CD4-positive, alpha-beta T cell treated with Interleukin-21 for 1 hour (primary cell): ENCODE results near the gene ZNG1A.
"Not testable (repeated sequence)": the region's sequence is repeated elsewhere in the genome, so short reads cannot be mapped to it uniquely, and the experiment has no call there.

Experiments used
- DNase-seq: peaks from one replicate; pipeline ENCODE4 v3.0.0-alpha.2; 2020

Gene ZNG1A

GRCh38 chr9:169757-170156, 9.1 kb downstream of the ZNG1A start:
- DNase-seq = not testable (repeated sequence)

GRCh38 chr9:159871-160270, 19.0 kb downstream of the ZNG1A start:
- not testable (repeated sequence) for DNase-seq

DNA sequence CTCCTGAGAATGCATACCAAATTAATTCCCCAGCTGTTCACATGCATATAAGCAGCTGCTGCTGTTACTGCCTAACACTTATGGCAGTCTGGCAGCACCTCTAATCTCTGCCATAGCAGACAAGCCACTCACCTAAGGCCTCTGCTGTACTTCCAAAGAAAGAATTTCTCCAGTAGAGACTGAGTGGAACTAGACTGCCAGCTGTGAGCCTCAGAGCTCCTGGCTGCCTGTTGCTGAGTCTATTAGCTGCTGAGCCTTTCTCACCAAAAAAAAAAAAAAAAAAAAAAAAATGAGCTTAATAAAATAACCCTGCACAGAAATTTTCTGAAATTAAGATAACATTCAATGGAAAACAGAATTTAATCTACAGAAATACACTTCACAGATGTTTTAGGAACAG, 27.7 kb downstream of the ZNG1A start:
- not testable (repeated sequence) for DNase-seq

DNA sequence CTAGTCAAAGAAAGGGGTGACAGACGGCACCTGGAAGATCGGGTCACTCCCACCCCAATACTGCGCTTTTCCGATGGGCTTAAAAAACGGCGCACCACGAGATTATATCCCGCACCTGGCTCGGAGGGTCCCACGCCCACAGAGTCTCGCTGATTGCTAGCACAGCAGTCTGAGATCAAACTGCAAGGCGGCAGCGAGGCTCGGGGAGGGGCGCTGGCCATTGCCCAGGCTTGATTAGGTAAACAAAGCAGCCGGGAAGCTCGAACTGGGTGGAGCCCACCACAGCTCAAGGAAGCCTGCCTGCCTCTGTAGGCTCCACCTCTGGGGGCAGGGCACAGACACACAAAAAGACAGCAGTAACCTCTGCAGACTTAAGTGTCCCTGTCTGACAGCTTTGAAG, 39.0 kb downstream of the ZNG1A start:
- DNase-seq = not testable (repeated sequence)

DNA sequence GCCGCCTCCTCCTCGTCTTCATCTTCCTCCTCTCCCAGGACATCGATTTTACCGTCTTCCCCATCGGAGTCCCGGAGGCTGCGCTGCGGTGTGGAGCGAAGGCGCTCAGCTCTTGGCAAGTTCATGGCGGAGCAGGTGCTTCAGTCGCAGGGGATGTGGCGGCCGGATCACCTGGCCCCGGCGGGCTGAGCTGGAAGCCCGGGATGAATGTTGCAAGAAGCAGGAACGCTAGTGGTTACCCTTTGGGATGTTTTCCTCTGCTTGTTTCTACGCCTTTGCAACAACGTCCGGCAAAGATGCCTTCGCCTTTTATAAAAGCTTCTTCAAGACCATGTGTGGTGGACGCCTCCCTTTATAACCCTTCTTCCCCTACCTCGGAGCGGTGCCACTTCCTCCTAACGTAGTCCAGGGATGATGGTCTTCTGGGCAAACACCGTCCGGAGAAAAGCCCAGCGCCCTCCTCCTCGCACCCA, 60.8 kb downstream of the ZNG1A start, which contains the start of gene FOXD4:
Gene FOXD4 (minus strand): TSS at position 423 of the 473 bp plus-strand sequence. CDS start 298 bp downstream, at position 125.
- DNase-seq = not testable (repeated sequence)

DNA sequence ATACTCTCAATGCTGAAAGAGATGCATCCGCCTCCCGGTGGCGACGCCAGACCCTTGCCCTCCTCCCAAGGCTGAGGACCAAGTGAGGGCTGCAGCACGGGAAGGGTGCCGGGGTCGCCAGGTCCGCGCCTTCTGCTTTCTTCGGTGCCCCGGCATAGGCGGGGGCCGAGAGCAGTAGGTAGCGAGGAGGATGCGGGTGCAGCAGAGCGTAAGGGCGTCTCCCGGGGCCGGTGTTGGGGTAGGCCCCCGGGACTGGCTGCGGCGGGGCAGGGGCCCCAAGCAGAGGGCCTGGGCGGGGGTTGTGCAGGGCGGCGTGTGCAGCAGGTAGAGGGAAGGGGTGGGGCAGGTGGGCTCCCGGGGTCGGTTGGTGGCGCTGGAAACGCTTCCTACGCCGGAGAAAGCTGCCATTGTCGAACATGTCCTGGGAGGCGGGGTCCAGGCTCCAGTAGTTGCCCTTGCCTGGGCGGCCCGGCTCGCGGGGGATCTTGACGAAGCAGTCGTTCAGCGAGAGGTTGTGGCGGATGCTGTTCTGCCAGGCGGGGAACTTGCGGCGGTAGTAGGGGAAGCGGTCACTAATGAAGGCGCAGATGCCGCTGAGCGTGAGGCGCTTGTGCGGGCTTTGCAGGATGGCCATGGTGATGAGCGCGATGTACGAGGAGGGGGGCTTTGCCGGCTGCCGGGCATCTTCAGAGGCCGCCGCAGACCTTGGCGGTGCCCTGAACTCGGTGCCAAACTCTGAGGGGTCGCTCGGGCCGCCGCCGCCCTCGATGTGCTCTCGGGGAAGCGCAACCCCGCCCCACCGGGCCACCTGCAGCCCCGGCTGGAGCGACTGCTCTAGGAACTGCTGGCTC, 61.5 kb downstream of the ZNG1A start:
- peak; percentile 16 for DNase-seq

DNA sequence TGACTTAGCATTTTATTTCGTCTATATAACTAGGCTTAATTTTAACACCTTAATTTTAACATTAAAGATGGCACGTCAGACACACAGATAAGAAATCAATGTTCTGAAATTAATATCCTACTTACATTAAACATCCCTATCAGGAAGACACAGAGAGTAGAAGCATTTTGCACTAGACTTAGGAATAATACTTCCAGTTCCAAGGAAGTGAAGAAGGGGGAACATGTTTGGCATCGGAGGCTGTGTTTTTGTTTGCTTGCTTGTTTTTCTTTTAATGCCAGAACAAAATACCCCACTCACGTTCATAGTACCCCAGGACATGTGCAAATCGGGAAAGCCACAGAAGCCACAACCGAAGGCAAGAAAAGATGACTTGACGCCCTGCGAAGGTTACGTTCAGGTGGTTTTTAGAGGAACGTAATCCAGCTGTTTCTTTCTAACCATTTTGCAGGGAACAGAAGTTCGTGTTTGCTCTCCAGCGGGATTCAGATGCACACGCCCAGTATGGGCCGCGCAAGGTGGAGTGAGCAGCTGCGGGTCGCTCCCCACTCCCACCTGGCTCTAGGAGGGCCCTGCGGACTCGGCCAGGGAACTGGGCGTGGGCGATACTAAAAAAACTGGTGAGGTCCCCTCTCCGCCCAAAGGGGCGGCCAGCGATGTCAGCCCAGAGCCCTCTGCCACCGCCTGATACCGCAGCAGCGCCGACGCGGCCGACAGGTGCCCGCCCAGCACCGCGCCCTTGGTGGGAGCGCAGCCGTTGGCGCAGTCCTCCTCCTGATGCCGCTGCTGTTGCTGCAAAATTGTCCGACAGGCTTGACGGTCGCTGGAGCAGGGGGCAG, 62.4 kb downstream of the ZNG1A start:
- peak; percentile 7 for DNase-seq

DNA sequence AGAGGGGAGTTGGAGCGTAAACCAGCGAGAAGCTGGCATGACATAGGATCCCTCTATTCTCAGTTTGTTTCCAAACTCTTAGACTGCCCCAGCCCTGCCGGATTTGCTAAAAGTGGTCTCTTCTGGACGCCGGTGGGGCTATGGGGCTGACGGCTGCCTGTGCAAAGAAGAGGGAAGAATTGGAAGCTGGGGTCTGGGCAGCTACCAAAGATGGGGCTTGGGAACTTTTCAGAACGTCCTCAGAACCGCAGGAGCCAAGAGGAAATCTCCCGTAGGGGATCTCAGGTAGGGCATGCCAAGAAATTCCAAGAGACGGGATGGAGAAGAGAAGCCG, 63.8 kb downstream of the ZNG1A start:
- DNase-seq = not testable (repeated sequence)

DNA sequence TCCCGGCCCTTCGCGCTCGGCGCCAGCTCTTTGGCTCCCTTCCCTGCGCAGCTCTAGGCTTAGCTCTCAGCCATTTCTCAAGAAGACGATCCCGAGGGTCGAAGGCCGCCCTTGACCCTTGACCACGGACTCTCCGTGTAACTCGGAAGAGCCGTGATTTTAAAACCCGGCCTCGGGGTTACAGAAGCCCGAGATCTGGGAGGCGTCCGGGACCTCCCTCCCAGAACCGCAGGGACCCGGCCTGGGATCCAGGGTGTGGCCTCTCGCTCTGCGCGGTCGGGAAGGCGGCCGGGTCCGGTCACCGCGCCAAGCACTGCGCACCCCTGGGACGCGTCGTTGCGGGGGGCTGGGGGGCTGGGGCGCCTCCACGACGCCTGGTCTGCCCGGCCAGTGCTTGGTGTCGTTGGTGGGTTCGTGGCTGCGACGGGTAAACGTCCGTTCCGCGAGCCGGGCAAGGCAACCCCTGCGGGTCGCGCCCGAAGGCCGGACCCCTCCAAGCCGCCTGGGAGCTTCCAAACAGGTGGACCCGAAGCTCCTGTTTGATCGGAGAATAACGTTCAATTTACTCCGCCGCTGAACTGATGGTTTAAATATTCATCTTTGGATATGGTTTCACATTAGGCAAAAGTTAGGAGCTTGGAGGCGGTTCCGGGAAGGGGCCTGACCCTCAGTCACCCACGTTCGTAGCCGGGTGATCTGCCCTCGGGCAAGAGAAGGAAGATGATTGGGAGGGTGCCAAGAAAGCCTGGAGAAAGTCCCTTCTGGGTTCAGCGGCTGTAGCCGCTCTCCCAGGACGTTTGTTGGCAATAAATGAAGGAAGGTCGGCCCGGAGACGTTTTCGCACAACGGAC, 64.4 kb downstream of the ZNG1A start:
- peak; percentile 17 for DNase-seq

DNA sequence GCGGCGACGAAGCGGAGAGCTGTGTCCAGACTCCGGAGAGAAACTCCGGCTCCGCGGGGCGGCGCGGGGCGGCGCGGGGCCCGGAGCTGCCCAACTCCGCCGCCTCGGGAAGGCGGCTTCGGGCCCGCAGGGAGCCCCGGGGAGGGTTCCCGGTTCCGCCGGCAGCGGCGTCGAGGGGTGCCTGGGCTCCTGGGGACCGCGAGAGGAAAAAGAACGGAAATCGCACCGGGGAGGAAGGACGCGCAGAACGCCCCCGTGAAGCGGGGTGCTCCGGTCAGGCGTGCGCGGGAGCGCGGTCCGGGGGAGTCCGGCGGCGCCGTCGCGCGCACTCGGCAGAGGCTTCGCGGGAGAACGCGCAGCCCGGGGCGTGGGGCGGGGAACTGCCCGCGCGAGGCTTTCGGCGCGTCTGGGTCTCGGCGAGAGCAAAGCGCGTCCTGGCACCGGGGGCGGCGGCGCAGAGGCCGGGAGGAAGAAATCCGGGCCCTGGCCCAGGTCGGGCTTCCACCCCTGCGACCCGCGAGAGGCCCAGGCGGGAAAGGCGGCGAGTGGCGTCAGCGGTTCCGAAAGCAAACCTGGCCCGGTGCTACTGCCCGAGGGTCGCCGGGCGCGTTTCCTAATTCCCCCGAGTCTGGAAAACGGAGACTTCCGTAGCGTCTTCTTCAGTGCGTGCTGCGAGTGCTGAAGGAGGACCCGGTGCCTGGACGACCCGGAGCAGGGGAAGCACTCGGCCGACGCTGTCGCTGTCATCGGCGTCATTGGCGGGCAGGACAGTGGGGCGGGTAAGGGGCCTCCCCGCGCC, 65.2 kb downstream of the ZNG1A start:
- DNase-seq = peak; percentile 34

GRCh38 chr9:112589-113467, 66.0 kb downstream of the ZNG1A start:
- DNase-seq = peak; percentile 9

DNA sequence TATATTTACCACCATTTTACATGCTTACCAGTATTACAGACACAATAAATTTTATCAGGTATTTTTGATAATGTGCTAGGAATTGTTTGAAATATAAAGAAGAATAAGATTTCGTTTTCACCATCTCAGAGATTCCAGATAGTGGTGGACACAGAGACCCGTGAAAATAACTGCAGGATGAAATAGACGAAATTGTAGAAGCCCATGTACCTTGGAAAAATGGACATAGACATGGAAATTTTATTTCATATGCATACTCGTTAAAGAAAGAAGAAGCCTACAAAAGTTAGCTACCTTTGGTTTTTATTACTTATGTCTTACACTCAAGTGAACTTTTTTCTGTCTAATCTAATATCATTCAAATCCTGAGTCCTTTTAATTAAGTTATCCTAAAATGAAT, 68.2 kb downstream of the ZNG1A start:
- not testable (repeated sequence) for DNase-seq

DNA sequence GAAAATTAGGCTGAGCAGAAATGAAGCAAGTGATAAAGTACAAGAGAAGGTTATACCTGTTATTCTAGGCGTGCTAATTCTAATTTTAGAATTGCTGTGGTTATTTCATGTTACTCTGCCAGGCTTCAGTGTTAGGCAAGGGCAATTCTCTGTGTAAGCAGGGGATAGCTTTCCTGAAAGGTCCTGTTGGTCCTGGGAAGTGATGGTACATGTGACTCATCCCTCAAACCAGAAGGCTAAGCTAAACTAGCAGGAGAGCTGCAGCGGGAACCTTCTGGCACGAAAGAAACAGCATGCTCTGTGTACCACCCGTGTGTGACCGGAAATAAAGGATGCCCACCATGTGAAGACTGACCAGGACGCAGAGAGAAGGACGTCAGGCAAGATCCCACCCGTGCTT, 69.3 kb downstream of the ZNG1A start:
- DNase-seq = not testable (repeated sequence)

DNA sequence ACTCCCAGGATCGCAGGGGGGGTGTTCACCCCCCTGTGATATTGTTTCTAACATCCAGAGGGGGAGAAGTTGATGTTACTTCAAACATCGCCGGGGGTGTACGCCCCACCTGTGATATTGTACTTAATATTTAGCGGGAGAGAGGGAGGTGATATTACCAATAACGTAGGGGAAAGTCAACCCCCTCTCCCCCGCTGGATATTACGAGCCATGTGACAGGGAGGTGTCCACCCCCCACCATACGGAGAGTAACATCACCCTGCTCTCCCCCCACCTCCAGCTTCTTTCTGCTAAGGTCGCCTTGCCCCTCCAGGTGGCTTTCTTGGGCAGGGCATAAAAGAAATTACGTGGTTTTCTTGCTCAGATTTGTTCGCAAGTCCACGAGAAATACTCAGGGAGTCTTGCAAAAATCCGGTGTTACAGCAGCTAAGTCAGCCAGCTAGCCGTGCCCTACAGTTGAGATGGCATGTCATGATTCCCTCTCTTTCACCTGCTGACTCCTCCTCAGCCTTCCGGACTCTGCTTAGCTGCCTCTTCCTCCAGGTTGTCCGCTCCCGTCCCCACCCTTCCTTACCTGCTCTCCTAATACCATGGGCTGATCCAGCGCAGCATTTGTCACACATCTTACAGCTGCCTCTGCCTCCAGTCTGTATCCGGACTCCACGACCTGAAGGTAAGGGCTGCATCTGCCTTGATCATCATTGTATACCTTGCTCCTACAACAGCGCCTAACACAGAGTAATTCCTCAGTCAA, 69.9 kb downstream of the ZNG1A start:
- DNase-seq = not testable (repeated sequence)

GRCh38 chr9:105991-106390, 72.9 kb downstream of the ZNG1A start:
- DNase-seq = not testable (repeated sequence)

DNA sequence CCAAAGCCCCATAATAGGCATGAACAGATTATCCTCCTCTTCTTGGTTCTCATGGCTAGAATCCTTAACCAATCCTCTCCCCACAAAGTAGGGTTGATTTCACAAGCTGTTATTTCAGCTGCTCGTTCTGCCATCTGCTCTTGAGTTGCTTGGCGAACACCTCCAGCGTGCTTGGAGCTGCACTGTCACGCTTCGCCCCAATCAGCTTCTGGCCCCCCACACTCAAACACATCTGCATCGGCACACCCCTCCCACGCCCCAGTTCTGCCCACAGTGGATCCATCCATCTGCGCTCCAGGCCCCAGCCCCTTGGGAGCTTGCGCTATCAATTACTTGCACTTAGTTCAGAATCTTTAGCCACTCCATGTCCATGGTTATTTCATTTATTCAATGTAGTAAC, 78.4 kb downstream of the ZNG1A start:
- DNase-seq = not testable (repeated sequence)

GRCh38 chr9:99867-100266, 79.0 kb downstream of the ZNG1A start:
- DNase-seq = not testable (repeated sequence)

GRCh38 chr9:98775-99174, 80.1 kb downstream of the ZNG1A start:
- not testable (repeated sequence) for DNase-seq

DNA sequence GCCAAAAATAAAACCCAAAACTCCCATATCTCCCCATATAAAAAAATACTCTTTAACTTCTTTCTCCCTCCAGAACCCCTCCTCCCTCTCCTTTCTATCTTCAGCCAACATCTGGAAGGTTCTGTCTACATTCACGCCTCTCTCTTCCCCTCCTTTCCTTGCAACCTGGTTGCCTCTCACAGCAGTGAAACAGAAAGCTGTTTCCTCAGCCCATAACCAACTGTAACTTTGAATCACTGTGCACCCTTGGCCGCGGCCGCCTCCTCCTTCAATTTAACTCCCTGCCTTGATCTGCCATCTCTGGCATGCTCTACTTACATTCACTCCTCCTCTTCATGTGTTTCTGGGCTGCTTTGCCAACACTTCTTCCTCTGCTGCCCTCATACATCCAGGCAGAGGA, 83.9 kb downstream of the ZNG1A start:
- not testable (repeated sequence) for DNase-seq

DNA sequence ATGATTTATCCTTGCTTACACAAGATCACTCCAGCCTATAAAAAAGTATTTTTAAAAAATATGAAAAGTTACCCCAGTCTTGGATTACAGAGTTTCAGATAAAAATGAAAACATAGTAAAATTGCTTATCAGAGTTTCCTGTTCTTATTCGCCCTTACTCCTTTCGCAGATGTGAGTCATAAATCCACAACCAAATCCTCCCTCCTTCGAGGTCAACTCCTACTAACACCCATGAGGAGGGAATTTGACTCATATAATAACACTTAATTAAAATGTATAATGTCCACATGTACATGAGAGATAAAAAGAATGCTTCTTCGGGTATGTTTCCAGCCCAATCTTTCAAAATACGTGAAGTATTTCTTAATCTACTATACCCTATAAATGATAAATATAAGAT, 84.5 kb downstream of the ZNG1A start:
- DNase-seq = not testable (repeated sequence)
